Osteoblast (primary cell): Measurements from ENCODE around the gene POP5. TPM values are rescaled to one million over a fixed set of nuclear protein-coding genes. Genes with fewer than 3 reads are reported as not detected.

Source experiments
- DNase-seq: peaks from one replicate; pipeline ENCODE4 v3.0.0; 2011; ENCODE audit warnings: low spot score, mixed read lengths; ENCODE audit not compliant: insufficient read length; ENCODE audit errors: missing footprints
- H2AFZ ChIP-seq: 2 replicates; pipeline ENCODE4 v1.6.0; 2011; ENCODE audit warnings: mild to moderate bottlenecking, low read length
- H3K27ac ChIP-seq: 2 replicates; pipeline ENCODE4 v1.5.1; 2011; ENCODE audit warnings: mild to moderate bottlenecking, low read depth, low read length, moderate library complexity
- H3K27me3 ChIP-seq: 2 replicates; pipeline ENCODE4 v1.6.0; 2012; ENCODE audit warnings: mild to moderate bottlenecking, control low read depth, inconsistent platforms, low read length, moderate library complexity; ENCODE audit not compliant: insufficient read depth
- H3K36me3 ChIP-seq: 2 replicates; pipeline ENCODE4 v1.5.1; 2011; ENCODE audit warnings: mild to moderate bottlenecking, low read length, control low read depth, moderate library complexity; ENCODE audit not compliant: insufficient read depth
- H3K4me1 ChIP-seq: 2 replicates; pipeline ENCODE4 v1.5.1; 2011; ENCODE audit warnings: mild to moderate bottlenecking, low read length, control low read depth, moderate library complexity; ENCODE audit not compliant: insufficient read depth
- H3K4me2 ChIP-seq: 2 replicates; pipeline ENCODE4 v1.6.0; 2011; ENCODE audit warnings: mild to moderate bottlenecking, low read length; ENCODE audit not compliant: insufficient read depth
- H3K4me3 ChIP-seq: fragments of 200-600 bp; sonication (generic); 3 replicates; pipeline ENCODE4 v1.5.1; 2012; ENCODE audit warnings: mild to moderate bottlenecking, low read length, inconsistent platforms; ENCODE audit not compliant: insufficient read depth
- H3K79me2 ChIP-seq: 2 replicates; pipeline ENCODE4 v1.6.0; 2012; ENCODE audit warnings: mild to moderate bottlenecking, low read length, control low read depth, inconsistent platforms; ENCODE audit not compliant: insufficient read depth
- H3K9me3 ChIP-seq: 2 replicates; pipeline ENCODE4 v1.5.1; 2011; ENCODE audit warnings: low read depth, low read length, control low read depth
- H4K20me1 ChIP-seq: 2 replicates; pipeline ENCODE4 v1.6.0; 2012; ENCODE audit warnings: mild to moderate bottlenecking, low read length, control low read depth; ENCODE audit not compliant: insufficient read depth
- CTCF ChIP-seq: IDR thresholded peaks from 2 replicates; pipeline ENCODE4 v1.5.1; 2011; ENCODE audit warnings: mild to moderate bottlenecking, low read depth, low read length, moderate library complexity; ENCODE audit errors: extremely low read depth
- total RNA-seq: library from RNA; depleted of rRNA; stranded (reverse); fragments of >200 nt; gene quantifications from 2 replicates; pipeline ENCODE4 v1.2.3, GENCODE V29; 2012

Gene POP5
- total RNA-seq, 1 donor = 26.8 TPM

- no peaks in the 10 kb centered on the region for H3K27me3 ChIP-seq
- no peak overlapping the region for H2AFZ ChIP-seq
- no peak for TF ChIP-seq CTCF
- peaks cover 76% of the 10 kb centered on the region for H3K36me3 ChIP-seq
- H3K9me3 ChIP-seq = no peaks in the 10 kb centered on the region
- peaks cover 26% of the 10 kb centered on the region for H3K79me2 ChIP-seq
- no peak for DNase-seq
- H4K20me1 ChIP-seq = peaks cover 7% of the 10 kb centered on the region
- H3K4me3 ChIP-seq = no peak overlapping the region
- no peak overlapping the region for H3K27ac ChIP-seq
- H3K4me1 ChIP-seq = no peaks in the 10 kb centered on the region
- no peak overlapping the region for H3K4me2 ChIP-seq
Observed at GRCh38 chr12:120563495-120563894, 17.7 kb downstream of the POP5 start.

GRCh38 chr12:120562906-120563305 lies 18.3 kb downstream of the POP5 start:
- Histone ChIP-seq H3K79me2 (peaks cover 26% of the 10 kb centered on the region), H3K4me1 (no peaks in the 10 kb centered on the region), H3K27ac (no peak overlapping the region), H3K27me3 (no peaks in the 10 kb centered on the region), H3K4me3 (no peak overlapping the region), H4K20me1 (peaks cover 7% of the 10 kb centered on the region), H3K9me3 (no peaks in the 10 kb centered on the region), H3K36me3 (peaks cover 71% of the 10 kb centered on the region), H2AFZ (no peak overlapping the region), H3K4me2 (no peak overlapping the region)
- no peak for DNase-seq
- TF ChIP-seq CTCF = no peak

GRCh38 chr12:120557589-120557988 lies 23.6 kb downstream of the POP5 start:
- Histone ChIP-seq H3K4me2 (no peak overlapping the region), H3K27ac (no peak overlapping the region), H3K79me2 (peaks cover 26% of the 10 kb centered on the region), H3K9me3 (no peaks in the 10 kb centered on the region), H3K36me3 (peaks cover 57% of the 10 kb centered on the region), H3K4me1 (no peaks in the 10 kb centered on the region), H3K27me3 (no peaks in the 10 kb centered on the region), H4K20me1 (peaks cover 11% of the 10 kb centered on the region), H2AFZ (no peak overlapping the region), H3K4me3 (no peak overlapping the region)
- no peak for TF ChIP-seq CTCF
- DNase-seq = no peak

DNA sequence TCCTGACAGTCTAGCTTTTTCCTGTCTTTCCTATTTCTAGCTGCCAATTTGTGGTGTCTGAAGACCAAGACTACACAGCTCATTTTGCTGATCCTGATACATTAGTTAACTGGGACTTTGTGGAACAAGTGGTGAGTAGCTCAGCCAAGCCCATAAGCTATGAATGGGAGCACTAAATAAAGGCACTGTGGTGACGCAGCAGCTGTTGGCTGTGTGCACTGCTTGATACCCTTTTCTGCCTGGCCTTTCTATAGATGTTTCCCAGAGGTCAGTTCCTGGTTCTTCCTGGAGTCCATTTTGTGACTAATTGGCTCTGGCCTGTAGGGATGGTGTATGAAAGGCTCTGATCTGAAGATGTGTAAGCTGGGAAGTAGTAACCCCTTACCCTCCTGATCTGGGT lies 26.5 kb downstream of the POP5 start:
- H3K4me1 ChIP-seq = peaks cover 6% of the 10 kb centered on the region
- H3K4me2 ChIP-seq = no peak overlapping the region
- H3K79me2 ChIP-seq = peaks cover 44% of the 10 kb centered on the region
- no peak for DNase-seq
- TF ChIP-seq CTCF = no peak
- H3K27me3 ChIP-seq = no peaks in the 10 kb centered on the region
- no peak overlapping the region for H3K27ac ChIP-seq
- peaks cover 45% of the 10 kb centered on the region for H3K36me3 ChIP-seq
- H2AFZ ChIP-seq = no peak overlapping the region
- H4K20me1 ChIP-seq = peaks cover 28% of the 10 kb centered on the region
- no peaks in the 10 kb centered on the region for H3K9me3 ChIP-seq
- H3K4me3 ChIP-seq = no peak overlapping the region
